GM12891 (cell line): Measurements from ENCODE around the gene ZNF207.

Experiments used
- PAX5 ChIP-seq: IDR thresholded peaks from 2 replicates; pipeline ENCODE4 v1.6.1; 2011; ENCODE audit warnings: low read length, moderate library complexity, mild to moderate bottlenecking; ENCODE audit not compliant: insufficient read depth, severe bottlenecking
- POLR2A ChIP-seq: IDR thresholded peaks from 2 replicates; pipeline ENCODE4 v1.6.1; 2011; ENCODE audit warnings: low read depth, low read length, control low read depth
- POLR2AphosphoS5 ChIP-seq: IDR thresholded peaks from 2 replicates; pipeline ENCODE4 v1.6.1; 2011; ENCODE audit warnings: low read depth, low read length, control low read depth
- POU2F2 ChIP-seq: IDR thresholded peaks from 2 replicates; pipeline ENCODE4 v1.6.1; 2011; ENCODE audit warnings: low read depth, mild to moderate bottlenecking, control low read depth, low read length, moderate library complexity
- SPI1 ChIP-seq: IDR thresholded peaks from 2 replicates; pipeline ENCODE4 v1.6.1; 2011; ENCODE audit warnings: low read depth, low read length, control low read depth
- TAF1 ChIP-seq: IDR thresholded peaks from 2 replicates; pipeline ENCODE4 v1.6.1; 2011; ENCODE audit warnings: low read depth, low read length, control low read depth

DNA sequence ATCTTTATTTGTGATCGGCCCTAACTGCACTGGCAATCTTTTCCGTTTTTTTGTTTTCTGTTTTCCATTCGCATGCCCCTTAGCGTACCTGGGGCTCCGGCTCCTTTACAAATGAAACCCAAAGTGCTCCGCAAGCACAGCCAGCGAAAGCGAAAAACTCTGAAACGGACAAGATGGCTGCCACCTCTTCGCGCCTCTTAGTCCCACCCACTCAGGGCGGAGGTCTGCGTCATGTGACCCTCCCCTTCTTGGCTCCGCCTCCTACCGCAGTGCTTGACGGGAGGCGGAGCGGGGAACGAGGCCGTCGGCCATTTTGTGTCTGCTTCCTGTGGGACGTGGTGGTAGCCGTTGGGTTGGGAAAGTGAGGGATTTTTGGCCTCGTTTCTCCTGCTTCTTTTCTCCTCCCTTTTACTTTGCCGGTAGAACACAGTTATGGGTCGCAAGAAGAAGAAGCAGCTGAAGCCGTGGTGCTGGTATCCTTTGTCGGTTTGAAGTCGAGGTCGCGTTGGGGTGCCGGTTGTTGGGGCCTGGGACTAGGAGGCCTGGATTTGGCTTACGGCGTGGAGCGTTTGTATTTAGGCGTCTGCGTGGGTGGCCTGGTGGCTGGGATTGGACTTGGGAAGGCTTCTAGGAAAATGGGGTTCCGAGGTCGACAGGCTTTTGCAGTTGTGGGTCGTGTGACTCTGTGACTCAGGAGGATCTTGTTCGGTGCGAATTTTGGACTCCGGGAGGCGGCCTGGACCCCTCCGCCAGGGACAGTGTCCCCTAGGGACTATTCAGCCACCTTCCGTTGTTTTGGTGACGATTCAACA is at the start of gene ZNF207:
- peak; percentile 94 for TF ChIP-seq POLR2A
- peak; percentile 96 for TF ChIP-seq POLR2AphosphoS5
- no peak for TF ChIP-seq PAX5
- TF ChIP-seq SPI1 = no peak
- peak; percentile 93 for TF ChIP-seq TAF1
- TF ChIP-seq POU2F2 = peak; percentile 50; the same call in 1 of the 2 replicates
